Fibroblast of the aortic adventitia (primary cell): ENCODE measurements around the gene RNF19B. TPM values are rescaled to one million over a fixed set of nuclear protein-coding genes. Genes with fewer than 3 reads are reported as not detected.

Experiments
- DNase-seq: peaks from one replicate; pipeline ENCODE4 v3.0.0-alpha.2; 2010; ENCODE audit warnings: low read depth
- H3K4me3 ChIP-seq: 2 replicates; pipeline ENCODE4 v1.5.1; 2011; ENCODE audit warnings: low read depth, mild to moderate bottlenecking, control low read depth, low read length, moderate library complexity
- total RNA-seq: library from RNA; depleted of rRNA; stranded (reverse); fragments of >200 nt; gene quantifications from 2 replicates; pipeline ENCODE4 v1.2.3, GENCODE V29; 2012; ENCODE audit warnings: low replicate concordance
- TF ChIP-seq, protein P1 (sequence below): IDR thresholded peaks from 2 replicates; pipeline ENCODE4 v1.5.1; 2011; ENCODE audit warnings: mild to moderate bottlenecking, low read length, control low read depth, inconsistent platforms; ENCODE audit not compliant: insufficient read depth

RNF19B gene
- total RNA-seq, 1 donor = 8.5 TPM

DNA sequence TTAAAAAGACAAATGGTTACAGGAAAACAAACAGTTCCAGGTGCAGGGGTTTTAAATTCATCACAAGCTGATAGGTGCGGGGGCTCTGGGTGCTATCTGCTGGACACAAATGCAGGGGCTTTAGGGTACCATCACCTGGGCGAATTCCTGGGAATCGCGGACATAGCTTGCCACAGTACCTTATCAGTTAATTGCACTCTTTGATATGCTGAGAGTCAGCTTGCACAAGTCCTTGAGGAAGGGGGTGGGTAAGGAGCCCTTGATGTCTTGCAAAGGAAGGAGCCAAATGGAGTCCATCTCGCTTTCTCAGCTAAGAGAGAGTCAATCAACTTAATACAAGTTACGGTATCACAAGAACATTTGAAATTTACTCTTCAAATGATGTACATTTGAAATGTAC is 38.0 kb downstream of the RNF19B start:
- DNase-seq = no peak
- TF ChIP-seq, protein P1, sequence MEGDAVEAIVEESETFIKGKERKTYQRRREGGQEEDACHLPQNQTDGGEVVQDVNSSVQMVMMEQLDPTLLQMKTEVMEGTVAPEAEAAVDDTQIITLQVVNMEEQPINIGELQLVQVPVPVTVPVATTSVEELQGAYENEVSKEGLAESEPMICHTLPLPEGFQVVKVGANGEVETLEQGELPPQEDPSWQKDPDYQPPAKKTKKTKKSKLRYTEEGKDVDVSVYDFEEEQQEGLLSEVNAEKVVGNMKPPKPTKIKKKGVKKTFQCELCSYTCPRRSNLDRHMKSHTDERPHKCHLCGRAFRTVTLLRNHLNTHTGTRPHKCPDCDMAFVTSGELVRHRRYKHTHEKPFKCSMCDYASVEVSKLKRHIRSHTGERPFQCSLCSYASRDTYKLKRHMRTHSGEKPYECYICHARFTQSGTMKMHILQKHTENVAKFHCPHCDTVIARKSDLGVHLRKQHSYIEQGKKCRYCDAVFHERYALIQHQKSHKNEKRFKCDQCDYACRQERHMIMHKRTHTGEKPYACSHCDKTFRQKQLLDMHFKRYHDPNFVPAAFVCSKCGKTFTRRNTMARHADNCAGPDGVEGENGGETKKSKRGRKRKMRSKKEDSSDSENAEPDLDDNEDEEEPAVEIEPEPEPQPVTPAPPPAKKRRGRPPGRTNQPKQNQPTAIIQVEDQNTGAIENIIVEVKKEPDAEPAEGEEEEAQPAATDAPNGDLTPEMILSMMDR = no peak
- no peak overlapping the region for H3K4me3 ChIP-seq

DNA sequence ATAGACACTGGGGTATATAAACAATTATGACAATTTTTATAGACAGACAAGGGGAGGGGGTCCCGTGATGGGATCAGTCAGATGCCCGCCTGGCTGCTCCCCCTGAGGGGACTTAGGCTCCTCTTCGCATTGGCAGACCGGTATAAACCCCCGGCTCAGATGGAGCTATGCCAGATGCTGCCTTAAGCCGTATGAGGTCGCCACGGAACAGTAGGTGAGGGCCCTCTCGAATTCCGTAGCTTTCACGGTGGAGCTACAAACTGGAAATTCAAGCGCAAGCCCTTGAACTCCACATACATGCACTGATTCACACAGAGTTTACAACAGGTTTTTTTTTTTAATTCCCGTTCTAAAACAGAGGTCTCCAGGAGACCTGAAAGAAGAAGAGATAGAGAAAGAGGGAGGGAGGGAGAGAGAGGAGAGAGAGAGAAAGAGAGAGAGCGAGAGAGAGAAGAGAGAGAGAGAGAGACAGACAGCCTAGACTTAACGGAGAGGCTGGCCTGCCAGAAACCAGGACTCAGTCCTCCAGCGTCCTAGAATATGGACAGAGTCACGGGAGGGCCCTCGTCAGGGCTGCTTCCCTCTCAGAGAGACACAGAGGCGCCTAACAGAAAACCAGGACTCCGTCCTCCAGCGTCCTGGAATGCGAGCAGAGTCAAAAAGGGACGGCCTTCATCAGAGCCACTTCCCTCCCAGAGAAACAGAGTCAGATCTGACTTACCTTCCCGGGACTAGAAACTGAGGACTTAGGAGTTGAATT is 39.0 kb downstream of the RNF19B start:
- TF ChIP-seq, protein P1 = no peak
- no peak for DNase-seq
- no peak overlapping the region for H3K4me3 ChIP-seq

DNA sequence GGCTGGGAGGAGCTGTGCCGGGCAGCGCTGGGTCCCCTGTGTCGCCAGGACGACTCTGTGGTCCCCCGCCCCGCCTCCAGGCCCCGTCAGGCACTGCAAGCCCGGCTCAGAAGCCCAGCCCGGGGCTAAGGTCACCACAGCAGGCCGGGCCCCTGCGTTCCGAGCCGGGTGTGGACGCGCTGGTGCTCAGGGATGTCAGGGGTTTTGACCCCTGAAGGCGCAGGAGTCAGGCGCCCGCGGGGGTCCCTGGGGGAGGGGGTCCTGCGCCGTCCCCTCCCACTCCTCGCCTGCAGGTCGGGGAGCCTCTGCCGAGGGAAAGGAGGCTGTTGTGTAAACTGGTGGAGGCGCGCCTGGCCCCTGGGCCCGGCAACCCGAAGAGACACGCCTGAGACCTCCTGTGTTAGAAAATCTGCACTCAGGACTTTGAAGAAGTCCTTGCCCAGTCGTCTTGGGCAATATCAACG is 39.7 kb downstream of the RNF19B start:
- TF ChIP-seq, protein P1 = no peak
- no peak overlapping the region for H3K4me3 ChIP-seq
- DNase-seq = no peak

DNA sequence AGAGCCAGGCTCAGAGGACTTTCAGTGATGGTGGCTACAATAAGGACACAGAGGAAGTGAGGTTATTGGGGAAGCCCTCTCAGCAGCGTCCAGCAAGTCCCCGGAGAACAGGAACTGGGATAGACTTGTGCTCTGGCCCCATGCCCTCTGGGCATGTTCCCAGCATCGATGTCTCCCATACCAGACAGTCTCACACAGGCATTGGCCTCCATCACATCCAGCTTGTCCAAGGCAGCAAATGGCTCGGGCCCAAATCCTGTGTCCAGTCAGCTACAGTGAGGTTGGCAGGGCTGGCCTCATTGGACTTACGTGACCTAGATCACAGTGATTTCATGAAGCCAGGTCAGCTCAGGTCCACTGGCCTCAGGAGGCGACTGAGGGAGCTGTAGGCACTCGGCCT is 43.8 kb downstream of the RNF19B start:
- TF ChIP-seq, protein P1 = no peak

DNA sequence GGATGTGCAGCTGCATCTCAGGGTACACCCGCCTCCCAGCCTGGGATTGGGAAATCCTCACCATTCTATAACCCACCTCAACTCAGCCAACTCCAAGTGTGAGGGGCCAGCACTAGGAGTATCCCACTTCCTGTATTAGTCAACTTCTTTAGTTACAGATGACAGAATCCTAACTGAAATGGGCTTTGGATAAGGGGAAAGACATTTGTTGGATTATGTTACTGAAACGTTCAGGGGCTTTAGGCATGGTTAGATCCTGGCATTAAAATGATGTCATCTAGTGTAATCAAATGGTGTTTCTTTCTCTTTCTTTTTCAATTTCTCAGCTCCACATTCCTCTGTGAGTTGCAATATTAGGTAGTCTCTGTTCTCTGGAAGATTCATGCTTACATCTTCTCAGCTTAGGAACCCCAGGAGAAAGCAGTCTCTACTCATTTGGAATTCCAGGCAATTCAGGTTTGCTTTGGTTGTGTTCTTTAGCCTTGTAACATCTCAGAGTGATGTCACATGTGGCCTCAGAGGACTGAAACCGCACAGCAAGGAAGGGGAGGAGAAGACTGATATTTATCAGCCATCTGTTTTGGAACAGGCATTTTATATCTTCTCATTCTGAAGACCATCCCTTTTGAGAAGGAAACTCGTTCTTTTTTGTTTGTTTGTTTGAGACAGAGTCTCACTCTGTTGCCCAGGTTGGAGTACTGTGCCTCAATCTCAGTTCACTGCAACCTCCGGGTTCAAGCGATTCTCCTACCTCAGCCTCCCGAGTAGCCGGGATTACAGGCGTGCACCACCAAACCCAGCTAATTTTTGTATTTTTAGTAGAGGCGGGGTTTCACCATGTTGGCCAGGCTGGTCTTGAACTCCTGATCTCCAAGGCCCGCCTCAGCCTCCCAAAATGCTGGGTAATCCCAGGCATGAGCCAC is 44.5 kb downstream of the RNF19B start:
- TF ChIP-seq, protein P1 = no peak
- peak; percentile 65 for DNase-seq
- H3K4me3 ChIP-seq = no peak overlapping the region

More for the DNA sequence above, 43.8 kb downstream of the RNF19B start:
- peak; percentile 34 for DNase-seq
- no peak overlapping the region for H3K4me3 ChIP-seq

DNA sequence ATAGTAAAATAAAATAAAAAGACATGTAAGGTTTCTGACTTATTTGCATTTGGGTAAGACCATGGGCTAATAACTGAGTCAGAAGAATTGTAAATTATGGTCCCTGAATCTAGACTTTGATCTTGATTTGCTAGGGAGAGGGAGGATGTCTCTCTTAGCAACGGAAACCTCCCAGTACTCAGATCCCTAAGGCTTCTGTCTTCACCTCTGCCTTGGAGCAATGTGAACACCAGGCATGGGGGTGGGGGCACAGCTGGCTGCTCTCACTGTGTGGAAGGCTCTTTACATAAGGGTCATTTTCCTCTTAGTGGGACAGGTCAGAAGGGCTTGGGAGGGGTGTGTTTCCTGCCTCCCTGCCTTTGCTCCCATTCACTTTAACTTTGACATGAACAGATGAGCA is 46.4 kb downstream of the RNF19B start:
- no peak for DNase-seq
- H3K4me3 ChIP-seq = no peak overlapping the region
- TF ChIP-seq, protein P1 = no peak
